HepG2 (cell line): Measurements from ENCODE around the gene KCTD5. TPM values are rescaled to one million over a fixed set of nuclear protein-coding genes. Genes with fewer than 3 reads are reported as not detected.
A peak's percentile ranks its signal among the peaks of the same experiment; 100 is the strongest.

Experiments used
- CREB3 ChIP-seq: sonication (generic); formaldehyde crosslinking; IDR thresholded peaks from 2 replicates; pipeline ENCODE4 v1.5.0; 2020; ENCODE audit warnings: missing genetic modification reagents
- FOXA1 ChIP-seq, 2 experiments: fragments of 450-650 bp in 1 of 2; sonication (generic) in 1 of 2; formaldehyde crosslinking in 1 of 2; IDR thresholded peaks; 2 replicates each; pipeline versions ENCODE4 v1.4.0 to v1.6.1; 2016 to 2020; ENCODE audit warnings: missing genetic modification reagents in 1 of 2
- GPN1 ChIP-seq: sonication (generic); formaldehyde crosslinking; IDR thresholded peaks from 2 replicates; pipeline ENCODE4 v1.5.1; 2020; ENCODE audit warnings: missing genetic modification reagents, borderline replicate concordance
- KAT2B ChIP-seq: fragments of 150-350 bp; IDR thresholded peaks from 2 replicates; pipeline ENCODE4 v1.6.1; 2014; ENCODE audit warnings: low read depth, low read length, borderline replicate concordance
- NR0B2 ChIP-seq: sonication (generic); formaldehyde crosslinking; IDR thresholded peaks from 2 replicates; pipeline ENCODE4 v1.4.0; 2020; ENCODE audit warnings: mild to moderate bottlenecking, missing genetic modification reagents
- PITX1 ChIP-seq: sonication (generic); formaldehyde crosslinking; IDR thresholded peaks from 2 replicates; pipeline ENCODE4 v1.5.1; 2020; ENCODE audit warnings: mild to moderate bottlenecking, missing genetic modification reagents
- RARA ChIP-seq: IDR thresholded peaks from 2 replicates; pipeline ENCODE4 v1.6.1; 2016; ENCODE audit warnings: missing genetic modification reagents, missing compliant biosample characterization
- REST ChIP-seq, 2 experiments: IDR thresholded peaks; 2 replicates each; pipeline ENCODE4 v1.6.1; 2011 to 2012; ENCODE audit warnings: low read length in 2 of 2, borderline replicate concordance in 1 of 2, low read depth in 1 of 2, mild to moderate bottlenecking in 1 of 2, moderate library complexity in 1 of 2
- SNAPC4 ChIP-seq: sonication (generic); formaldehyde crosslinking; IDR thresholded peaks from 2 replicates; pipeline ENCODE4 v1.4.0; 2020; ENCODE audit warnings: mild to moderate bottlenecking, missing genetic modification reagents
- TERF1 ChIP-seq: sonication (generic); formaldehyde crosslinking; IDR thresholded peaks from 2 replicates; pipeline ENCODE4 v1.8.0; 2022; ENCODE audit warnings: mild to moderate bottlenecking, missing genetic modification reagents, moderate library complexity
- THAP8 ChIP-seq: sonication (generic); formaldehyde crosslinking; IDR thresholded peaks from 2 replicates; pipeline ENCODE4 v1.5.1; 2020; ENCODE audit warnings: missing genetic modification reagents, mild to moderate bottlenecking, borderline replicate concordance
- ZFP62 ChIP-seq: sonication (generic); formaldehyde crosslinking; IDR thresholded peaks from 2 replicates; pipeline ENCODE4 v1.4.0; 2020; ENCODE audit warnings: missing genetic modification reagents
- ZFY ChIP-seq: sonication (generic); formaldehyde crosslinking; IDR thresholded peaks from 2 replicates; pipeline ENCODE4 v1.4.0; 2020; ENCODE audit warnings: missing genetic modification reagents
- ZNF550 ChIP-seq: sonication (generic); formaldehyde crosslinking; IDR thresholded peaks from 2 replicates; pipeline ENCODE4 v1.4.0; 2020; ENCODE audit warnings: mild to moderate bottlenecking, missing genetic modification reagents, borderline replicate concordance
- ZNF777 ChIP-seq: sonication (generic); formaldehyde crosslinking; IDR thresholded peaks from 2 replicates; pipeline ENCODE4 v1.4.0; 2020; ENCODE audit warnings: missing genetic modification reagents
- polyA plus RNA-seq, 8 experiments: library from polyadenylated mRNA; depleted of rRNA in 3 of 8; stranded (reverse) in 7 of 8; unstranded in 1 of 8; fragments of >200 nt; fragmentation: Illumina TruSeq in 4 of 8; extraction: Trizol in 4 of 8; gene quantifications; 2 replicates each; pipeline versions ENCODE4 v1.2.1 to v1.2.3, GENCODE V29; 2011 to 2016; ENCODE audit warnings: low read depth in 4 of 8, missing spikeins in 1 of 8, mixed read lengths in 1 of 8; ENCODE audit not compliant: insufficient read depth in 1 of 8
- total RNA-seq, 5 experiments: library from RNA; depleted of rRNA; stranded (reverse); fragments of >200 nt; fragmentation: Illumina TruSeq; extraction: Trizol; gene quantifications; 2 replicates each; pipeline ENCODE4 v1.2.3, GENCODE V29; 2016; ENCODE audit warnings: low read depth in 1 of 5

Gene KCTD5
- total and polyA plus RNA-seq, 2 of the 13 experiments (the other 11 are each of a cell fraction or from before 2014, with no cell fraction given) = 25.4 to 29.8 TPM

GRCh38 chr16:2720719-2721633, 38.7 kb downstream of the KCTD5 start (continued):
- TF ChIP-seq REST (IDR thresholded peaks at IDR 0.05; ENCODE audit: borderline replicate concordance in 1 of 2, low read depth in 1 of 2, low read length in 2 of 2) (no peak), NR0B2 (CRISPR knock-in tag) (no peak; the same call in 1 of the 2 replicates), KAT2B (no peak), THAP8 (no peak), SNAPC4 (CRISPR knock-in tag) (no peak), ZFP62 (CRISPR knock-in tag) (no peak), RARA (no peak), ZFY (CRISPR knock-in tag) (peak; percentile 90), FOXA1 (IDR thresholded peaks at IDR 0.05) (no peak), FOXA1 (CRISPR knock-in tag; IDR thresholded peaks at IDR 0.05) (no peak), GPN1 (CRISPR knock-in tag) (peak; percentile 54; the same call in 1 of the 2 replicates), PITX1 (CRISPR knock-in tag) (no peak), TERF1 (CRISPR knock-in tag) (no peak), ZNF777 (CRISPR knock-in tag) (peak; percentile 37; the same call in 1 of the 2 replicates), ZNF550 (no peak), CREB3 (CRISPR knock-in tag) (no peak)
